H1 (cell line): ENCODE measurements around the gene GNLY. TPM values are rescaled to one million over a fixed set of nuclear protein-coding genes. Genes with fewer than 3 reads are reported as not detected.

Source experiments
- CTCF ChIA-PET: fragments of 300-600 bp; sonication (Branson Sonifier 250); formaldehyde crosslinking; loops from one replicate; lab custom pipeline; 2021; ENCODE audit not compliant: partially characterized antibody; lab: Charles Lee
- POLR2A ChIA-PET: fragments of 300-600 bp; sonication (Branson Sonifier 250); formaldehyde crosslinking; loops from one replicate; lab custom pipeline; 2021; ENCODE audit warnings: inconsistent platforms; ENCODE audit not compliant: partially characterized antibody; lab: Charles Lee
- DNase-seq, 2 experiments: peaks; one replicate each; pipeline versions ENCODE4 v3.0.0 to v3.0.0-alpha.2; 2010 to 2022; ENCODE audit warnings: low spot score in 2 of 2, low read depth in 1 of 2, mixed read lengths in 1 of 2
- FAIRE-seq: peaks from 2 replicates; lab custom pipeline; 2011; peaks lifted over from hg19 to GRCh38; lab: Jason Lieb, UNC
- H2AFZ ChIP-seq: 2 replicates; pipeline ENCODE4 v1.8.1; 2012; ENCODE audit warnings: low read length, inconsistent platforms
- H2AK5ac ChIP-seq: 2 replicates; pipeline ENCODE4 v1.6.1; 2013; ENCODE audit warnings: low read depth, low read length
- H2BK120ac ChIP-seq: replicated peaks from 2 replicates; pipeline ENCODE3; 2013; ENCODE audit warnings: low read depth, low read length, inconsistent platforms
- H2BK12ac ChIP-seq: 2 replicates; pipeline ENCODE4 v1.6.1; 2013; ENCODE audit warnings: low read depth, low read length
- H2BK15ac ChIP-seq: 2 replicates; pipeline ENCODE4 v1.6.1; 2013; ENCODE audit warnings: low read length
- H2BK20ac ChIP-seq: 2 replicates; pipeline ENCODE4 v1.6.1; 2013; ENCODE audit warnings: low read length
- H2BK5ac ChIP-seq: 2 replicates; pipeline ENCODE4 v1.6.1; 2013; ENCODE audit warnings: low read depth, low read length
- H3K14ac ChIP-seq: 2 replicates; pipeline ENCODE4 v1.6.1; 2013; ENCODE audit warnings: inconsistent platforms; ENCODE audit not compliant: insufficient read length
- H3K18ac ChIP-seq: 2 replicates; pipeline ENCODE4 v1.6.1; 2013; ENCODE audit warnings: low read length; ENCODE audit errors: extremely low read depth
- H3K23ac ChIP-seq: 2 replicates; pipeline ENCODE4 v1.6.1; 2013; ENCODE audit warnings: inconsistent platforms; ENCODE audit not compliant: insufficient read length
- H3K23me2 ChIP-seq: 2 replicates; pipeline ENCODE4 v1.6.1; 2013; ENCODE audit warnings: low read depth, low read length
- H3K27ac ChIP-seq: 2 replicates; pipeline ENCODE4 v1.6.1; 2011; ENCODE audit warnings: low read depth, low read length, inconsistent platforms
- H3K27me3 ChIP-seq, 4 experiments: replicated peaks in 1 of 4; 1 replicate in 1 of 4; 2 replicates in 3 of 4; pipeline versions ENCODE4 v1.6.1 to v1.8.1; 2011 to 2013; ENCODE audit warnings: low read length in 3 of 4, mild to moderate bottlenecking in 3 of 4, inconsistent platforms in 2 of 4, mixed read lengths in 2 of 4, moderate library complexity in 1 of 4; ENCODE audit not compliant: control insufficient read depth in 3 of 4, insufficient read depth in 3 of 4; ENCODE audit errors: extremely low read depth in 1 of 4
- H3K36me3 ChIP-seq, 4 experiments: 2 replicates each; pipeline versions ENCODE4 v1.6.1 to v1.8.1; 2011 to 2013; ENCODE audit warnings: mild to moderate bottlenecking in 4 of 4, low read length in 3 of 4, moderate library complexity in 2 of 4, control low read depth in 1 of 4, inconsistent platforms in 1 of 4; ENCODE audit not compliant: insufficient read depth in 4 of 4, control insufficient read depth in 2 of 4
- H3K4ac ChIP-seq: replicated peaks from 2 replicates; pipeline ENCODE3; 2013; ENCODE audit warnings: low read length, low read depth, mixed read lengths, inconsistent platforms; ENCODE audit not compliant: insufficient read length
- H3K4me1 ChIP-seq, 4 experiments: replicated peaks in 1 of 4; 1 replicate in 1 of 4; 2 replicates in 3 of 4; pipeline versions ENCODE4 v1.6.1 to v1.8.1; 2011 to 2013; ENCODE audit warnings: low read length in 3 of 4, inconsistent platforms in 2 of 4, mixed read lengths in 1 of 4; ENCODE audit not compliant: insufficient read depth in 4 of 4, control insufficient read depth in 3 of 4
- H3K4me2 ChIP-seq, 2 experiments: 2 replicates each; pipeline versions ENCODE4 v1.6.1 to v1.8.1; 2011 to 2013; ENCODE audit warnings: low read depth in 2 of 2, low read length in 2 of 2, control low read depth in 1 of 2, inconsistent platforms in 1 of 2, mild to moderate bottlenecking in 1 of 2; ENCODE audit not compliant: insufficient read depth in 1 of 2
- H3K4me3 ChIP-seq, 4 experiments: fragments of 200-600, 300-600 bp in 1 of 4; sonication (generic), shearing (Covaris generic), sonication (Bioruptor Twin) in 1 of 4; 2 replicates each; pipeline versions ENCODE4 v1.5.1 to v1.8.1; 2011 to 2016; ENCODE audit warnings: low read length in 4 of 4, low read depth in 3 of 4, control low read depth in 2 of 4, inconsistent platforms in 2 of 4, mild to moderate bottlenecking in 2 of 4, mixed read lengths in 1 of 4, moderate library complexity in 1 of 4; ENCODE audit not compliant: insufficient read depth in 2 of 4; ENCODE audit errors: extremely low read depth in 1 of 4
- H3K56ac ChIP-seq: replicated peaks from 2 replicates; pipeline ENCODE3; 2013; ENCODE audit warnings: low read depth, mild to moderate bottlenecking, mixed read lengths, low read length, inconsistent platforms; ENCODE audit not compliant: insufficient read length
- H3K79me1 ChIP-seq: 2 replicates; pipeline ENCODE4 v1.6.1; 2013; ENCODE audit warnings: low read depth, low read length, control low read depth
- H3K79me2 ChIP-seq, 2 experiments: 2 replicates each; pipeline versions ENCODE4 v1.6.1 to v1.8.1; 2012 to 2013; ENCODE audit warnings: low read length in 2 of 2, mild to moderate bottlenecking in 2 of 2, inconsistent platforms in 1 of 2; ENCODE audit not compliant: insufficient read depth in 2 of 2, control insufficient read depth in 1 of 2
- H3K9ac ChIP-seq, 4 experiments: replicated peaks in 1 of 4; 1 replicate in 1 of 4; 2 replicates in 3 of 4; pipeline versions ENCODE4 v1.6.1 to v1.8.1; 2011 to 2013; ENCODE audit warnings: low read depth in 3 of 4, low read length in 3 of 4, control low read depth in 2 of 4, mild to moderate bottlenecking in 2 of 4, moderate library complexity in 2 of 4, inconsistent platforms in 1 of 4; ENCODE audit errors: extremely low read depth in 1 of 4
- H3K9me3 ChIP-seq, 2 experiments: 2 replicates each; pipeline versions ENCODE4 v1.6.1 to v1.8.1; 2012 to 2013; ENCODE audit warnings: mild to moderate bottlenecking in 2 of 2, moderate library complexity in 2 of 2, control low read depth in 1 of 2, inconsistent platforms in 1 of 2, low read depth in 1 of 2, low read length in 1 of 2, mixed read lengths in 1 of 2; ENCODE audit not compliant: insufficient read depth in 2 of 2
- H4K20me1 ChIP-seq, 2 experiments: replicated peaks in 1 of 2; 2 replicates each; pipeline versions ENCODE3 to v1.8.1; 2011 to 2013; ENCODE audit warnings: inconsistent platforms in 2 of 2, low read length in 2 of 2, mild to moderate bottlenecking in 1 of 2; ENCODE audit not compliant: insufficient read depth in 2 of 2, control insufficient read depth in 1 of 2
- H4K5ac ChIP-seq: 2 replicates; pipeline ENCODE4 v1.6.1; 2013; ENCODE audit warnings: low read length, low read depth, mixed read lengths, inconsistent platforms; ENCODE audit not compliant: insufficient read length
- H4K8ac ChIP-seq: 2 replicates; pipeline ENCODE4 v1.8.0; 2013; ENCODE audit warnings: mild to moderate bottlenecking, moderate library complexity, low read length, inconsistent platforms; ENCODE audit not compliant: insufficient read depth; ENCODE audit errors: extremely low read depth
- H4K91ac ChIP-seq: replicated peaks from 2 replicates; pipeline ENCODE3; 2013; ENCODE audit warnings: low read length, mixed read lengths, inconsistent platforms; ENCODE audit not compliant: insufficient read length
- ASH2L ChIP-seq: fragments of 200-600, 300-600 bp; sonication (generic); IDR thresholded peaks from one replicate; pipeline ENCODE4 v1.7.1; 2017; ENCODE audit warnings: low read length
- BACH1 ChIP-seq: IDR thresholded peaks from 2 replicates; pipeline ENCODE4 v1.6.1; 2012; ENCODE audit warnings: low read length, improper control_type of control experiment
- CTBP2 ChIP-seq: IDR thresholded peaks from 2 replicates; pipeline ENCODE4 v1.7.0; 2011; ENCODE audit warnings: borderline replicate concordance, mild to moderate bottlenecking, moderate library complexity, mixed read lengths, low read length; ENCODE audit not compliant: insufficient read depth, insufficient read length
- JUN ChIP-seq: IDR thresholded peaks from 2 replicates; pipeline ENCODE4 v1.6.1; 2011; ENCODE audit warnings: low read depth, mild to moderate bottlenecking, improper control_type of control experiment, low read length
- KDM5A ChIP-seq: fragments of 200-600 bp; IDR thresholded peaks from 2 replicates; pipeline ENCODE4 v1.7.1; 2012; ENCODE audit warnings: mild to moderate bottlenecking, low read length, inconsistent platforms, mixed read lengths
- NANOG ChIP-seq: IDR thresholded peaks from 2 replicates; pipeline ENCODE4 v1.6.1; 2011; ENCODE audit warnings: low read length, low read depth, mild to moderate bottlenecking, inconsistent platforms; ENCODE audit not compliant: insufficient read depth, poor library complexity, severe bottlenecking
- PHF8 ChIP-seq: fragments of 200-600 bp; sonication (generic); conservative IDR thresholded peaks from 2 replicates; pipeline ENCODE4 v1.7.1; 2012; ENCODE audit warnings: low read depth, mild to moderate bottlenecking, inconsistent platforms, low read length, moderate library complexity
- POLR2A ChIP-seq, 2 experiments: IDR thresholded peaks; 1 replicate in 1 of 2; 2 replicates in 1 of 2; pipeline ENCODE4 v1.6.1; 2011; ENCODE audit warnings: low read depth in 2 of 2, low read length in 2 of 2, mild to moderate bottlenecking in 2 of 2; ENCODE audit errors: control extremely low read depth in 1 of 2
- POLR2AphosphoS5 ChIP-seq: IDR thresholded peaks from 2 replicates; pipeline ENCODE4 v1.6.1; 2011; ENCODE audit warnings: low read depth, low read length
- POU5F1 ChIP-seq: IDR thresholded peaks from 2 replicates; pipeline ENCODE4 v1.6.1; 2011; ENCODE audit warnings: low read depth, mild to moderate bottlenecking, low read length, moderate library complexity
- RFX5 ChIP-seq: IDR thresholded peaks from 2 replicates; pipeline ENCODE4 v1.6.1; 2011; ENCODE audit warnings: low read depth, low read length, improper control_type of control experiment, borderline replicate concordance
- SIRT6 ChIP-seq: IDR thresholded peaks from one replicate; pipeline ENCODE4 v1.7.1; 2012; ENCODE audit warnings: low read length, inconsistent platforms
- TAF1 ChIP-seq: IDR thresholded peaks from 2 replicates; pipeline ENCODE4 v1.6.1; 2011; ENCODE audit warnings: mild to moderate bottlenecking, low read depth, low read length
- TBP ChIP-seq: IDR thresholded peaks from 2 replicates; pipeline ENCODE4 v1.6.1; 2011; ENCODE audit warnings: low read depth, low read length, improper control_type of control experiment
- ZNF274 ChIP-seq: IDR thresholded peaks from 2 replicates; pipeline ENCODE4 v1.7.0; 2012; ENCODE audit warnings: low read length, borderline replicate concordance; ENCODE audit errors: extremely low read depth
- WGBS, 2 experiments: shearing (Covaris generic) in 1 of 2; methylation state at CpG; one replicate each; pipeline versions ENCODE4 v1.1.6 to v1.1.7; 2013 to 2015; ENCODE audit warnings: low lambda C conversion rate in 2 of 2, mixed read lengths in 2 of 2, inconsistent platforms in 1 of 2, low coverage in 1 of 2, missing lambda C conversion rate in 1 of 2; ENCODE audit not compliant: insufficient replicate concordance in 2 of 2, insufficient coverage in 1 of 2, insufficient read length in 1 of 2; ENCODE audit errors: extremely low coverage in 1 of 2, missing lambda C conversion rate in 1 of 2; 5-methylcytosine and 5-hydroxymethylcytosine counted together
- polyA plus RNA-seq, 7 experiments: library from polyadenylated mRNA; depleted of rRNA in 3 of 7; stranded (reverse) in 5 of 7; unstranded in 2 of 7; fragments of >200 nt in 5 of 7; fragments of 200-250 nt in 2 of 7; gene quantifications; 1 replicate in 5 of 7; 2 replicates in 1 of 7; 4 replicates in 1 of 7; pipeline versions ENCODE4 v1.2.1 to v1.2.3, GENCODE V29; 2011 to 2013; ENCODE audit warnings: missing spikeins in 2 of 7, mixed read lengths in 2 of 7
- total RNA-seq: library from RNA; stranded (reverse); fragmentation: NEBNext Ultra II Directional; extraction: Animal tissue kit (Norgen Biotek cat#: 25700); gene quantifications from 2 replicates; pipeline ENCODE4 v1.2.1, GENCODE V29; 2021

GNLY gene
- total and polyA plus RNA-seq, 2 of the 8 experiments (the other 6 are each of a cell fraction or from before 2014, with no cell fraction given): 0.03 TPM; not detected in 1

GRCh38 chr2:85672456-85672855 is 21.7 kb upstream of the GNLY start:
- Histone ChIP-seq H3K9me3 (no peaks in the 10 kb centered on the region), H2BK12ac (no peak overlapping the region), H3K27me3 (no peaks in the 10 kb centered on the region), H3K27ac (no peak overlapping the region), H2AFZ (no peak overlapping the region), H3K79me1 (no peaks in the 10 kb centered on the region), H3K4me3 (no peak overlapping the region), H4K20me1 (peaks cover 0 to 3% of the 10 kb centered on the region in 2 experiments), H4K5ac (no peak overlapping the region), H4K91ac (no peak overlapping the region), H2BK120ac (no peak overlapping the region), H3K14ac (no peak overlapping the region), H3K9ac (no peak overlapping the region), H3K23ac (no peak overlapping the region), H3K4ac (no peak overlapping the region), H2BK20ac (no peak overlapping the region), H3K56ac (no peak overlapping the region), H2BK5ac (no peak overlapping the region), H3K23me2 (no peaks in the 10 kb centered on the region), H3K4me2 (no peak overlapping the region), H3K36me3 (no peaks in the 10 kb centered on the region), H3K4me1 (peaks cover 0 to 2% (median 0%) of the 10 kb centered on the region in 4 experiments; a peak in 3 of 7 replicates), H3K18ac (no peak overlapping the region), H4K8ac (no peak overlapping the region; the same call in 1 of the 2 replicates), H2BK15ac (no peak overlapping the region), H3K79me2 (no peaks in the 10 kb centered on the region), H2AK5ac (no peak overlapping the region)
- no peak for TF ChIP-seq POLR2A (IDR thresholded peaks at IDR 0.05; ENCODE audit: control extremely low read depth in 1 of 2, low read depth in 2 of 2, low read length in 2 of 2)
- TF ChIP-seq NANOG: no peak
- TF ChIP-seq TAF1: no peak
- no peak for TF ChIP-seq POLR2AphosphoS5
- no peak for TF ChIP-seq JUN
- TF ChIP-seq BACH1: no peak
- TF ChIP-seq RFX5: no peak
- no peak for TF ChIP-seq TBP
- TF ChIP-seq PHF8: no peak
- TF ChIP-seq ASH2L: no peak
- no peak for TF ChIP-seq ZNF274
- TF ChIP-seq CTBP2: no peak
- TF ChIP-seq SIRT6: no peak
- no peak for TF ChIP-seq POU5F1
- TF ChIP-seq KDM5A: no peak
- DNase-seq (no peak), FAIRE-seq (no peak)
- WGBS, 2 experiments: 86% methylated on average over 9 of the region's 9 CpGs; no CpG with 5 or more reads in 1 of the 2 experiments
- ChIA-PET POLR2A (interaction anchor here (1.4 kb wide), 1 partner anchor 9 kb away, joined by 3 read pairs; no protein-coding TSS in a partner anchor), CTCF (interaction anchor here (1.1 kb wide), 1 partner anchor 23 kb away, joined by 3 read pairs; no protein-coding TSS in a partner anchor)
